ENCODE measurements around the gene NECAB2. TPM values are rescaled to one million over a fixed set of nuclear protein-coding genes. Genes with fewer than 3 reads are reported as not detected.

Gene NECAB2
- total RNA-seq, 4 donors from 2014 or later, result 1.1 TPM; not detected in 3

DNA sequence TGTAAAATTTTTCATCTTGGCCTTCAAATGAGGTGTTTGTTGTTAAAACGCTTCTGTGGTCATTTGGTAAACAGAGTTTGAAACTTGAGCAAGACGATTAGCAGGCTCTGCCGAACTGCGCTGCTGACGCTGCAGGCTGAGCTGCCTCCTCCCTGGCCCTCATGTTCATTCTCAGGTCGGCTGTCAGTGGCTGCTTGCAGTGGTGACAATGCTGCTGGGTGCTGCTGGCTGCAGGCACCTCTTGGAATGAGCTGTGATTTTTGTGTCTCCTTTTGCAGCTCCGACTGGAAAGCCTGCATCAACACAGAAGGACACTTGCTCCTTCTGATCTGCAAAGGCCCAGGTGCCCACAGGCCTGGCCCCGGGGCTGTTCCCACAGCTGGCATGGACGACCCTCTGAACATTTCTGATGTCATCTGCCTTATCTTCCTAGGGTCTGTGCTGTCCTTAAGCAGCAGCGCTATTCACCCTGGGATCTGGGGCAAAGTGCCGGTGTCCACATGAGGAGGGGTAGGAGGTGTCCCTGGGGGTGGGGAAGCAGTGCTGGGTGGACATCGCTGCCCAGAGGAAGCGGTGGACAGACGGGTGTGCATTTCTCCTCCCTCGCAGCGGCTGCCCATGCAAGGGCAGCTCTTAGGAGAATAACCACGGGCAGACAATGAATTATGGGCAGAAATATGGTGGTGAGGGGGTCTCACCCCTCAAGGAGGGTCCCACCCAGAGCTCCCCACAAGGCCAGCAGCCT lies 38.1 kb upstream of the NECAB2 start:
- Histone ChIP-seq H3K9me3 (no peaks in the 10 kb centered on the region), H3K27ac (no peak overlapping the region), H3K4me3 (no peak overlapping the region), H3K36me3 (peaks cover 0 to 44% of the 10 kb centered on the region in 2 donors), H3K27me3 (no peaks in the 10 kb centered on the region), H3K4me1 (peaks cover 0 to 14% (median 2%) of the 10 kb centered on the region in 3 donors)
- WGBS, 2 donors (ENCODE audit: low coverage in 1 of 2), result 62 to 65% methylated on average over 8 to 9 of the region's 17 CpGs
- ATAC-seq, result no peak
- TF ChIP-seq POLR2A (IDR thresholded peaks at IDR 0.05) (no peak), EP300 (IDR thresholded peaks at IDR 0.05) (no peak)

DNA sequence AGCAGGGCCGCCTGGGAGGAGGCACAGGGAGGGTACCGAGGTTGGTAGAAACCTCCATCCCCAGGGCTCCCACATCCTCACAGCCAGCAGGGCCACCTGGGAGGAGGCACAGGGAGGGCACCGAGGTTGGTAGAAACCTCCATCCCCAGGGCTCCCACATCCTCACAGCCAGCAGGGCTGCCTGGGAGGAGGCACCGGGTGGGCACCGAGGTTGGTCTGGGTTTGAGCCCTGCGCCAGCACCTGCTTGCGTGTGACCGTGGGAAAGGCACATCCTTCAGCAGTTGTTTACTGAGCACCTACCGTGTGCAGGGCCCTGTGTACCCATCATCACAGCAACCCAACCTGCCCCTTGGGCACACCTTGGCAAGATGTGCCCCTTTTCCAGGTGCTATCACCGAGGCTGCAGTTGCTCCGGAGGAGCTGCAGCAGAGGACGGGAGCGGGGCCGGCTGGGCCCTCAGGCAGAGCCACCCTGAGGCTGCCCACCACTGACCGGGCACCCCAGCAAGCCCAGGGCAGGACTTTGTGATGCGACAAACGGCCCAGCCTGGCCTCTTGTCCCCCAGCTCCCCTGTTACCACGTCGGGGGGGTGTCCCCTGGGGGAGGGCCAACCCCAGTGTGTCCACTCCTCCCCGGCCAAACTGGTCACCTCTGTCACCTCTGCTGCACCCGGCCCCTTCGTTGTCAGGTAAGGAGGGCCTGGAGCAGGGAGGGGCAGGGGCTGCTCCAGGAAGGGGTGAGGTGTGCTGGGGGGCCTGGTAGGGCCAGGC lies 37.1 kb upstream of the NECAB2 start:
- Histone ChIP-seq H3K27me3 (no peaks in the 10 kb centered on the region), H3K9me3 (no peaks in the 10 kb centered on the region), H3K36me3 (peaks cover 0 to 36% of the 10 kb centered on the region in 2 donors), H3K4me3 (no peak overlapping the region), H3K27ac (no peak overlapping the region), H3K4me1 (peaks cover 0 to 13% (median 2%) of the 10 kb centered on the region in 3 donors)
- no peak for ATAC-seq
- no CpG with 5 or more reads among the region's 22 CpGs for WGBS, 2 donors (ENCODE audit: low coverage in 1 of 2)
- no peak for TF ChIP-seq EP300 (IDR thresholded peaks at IDR 0.05)
- TF ChIP-seq, protein P1, sequence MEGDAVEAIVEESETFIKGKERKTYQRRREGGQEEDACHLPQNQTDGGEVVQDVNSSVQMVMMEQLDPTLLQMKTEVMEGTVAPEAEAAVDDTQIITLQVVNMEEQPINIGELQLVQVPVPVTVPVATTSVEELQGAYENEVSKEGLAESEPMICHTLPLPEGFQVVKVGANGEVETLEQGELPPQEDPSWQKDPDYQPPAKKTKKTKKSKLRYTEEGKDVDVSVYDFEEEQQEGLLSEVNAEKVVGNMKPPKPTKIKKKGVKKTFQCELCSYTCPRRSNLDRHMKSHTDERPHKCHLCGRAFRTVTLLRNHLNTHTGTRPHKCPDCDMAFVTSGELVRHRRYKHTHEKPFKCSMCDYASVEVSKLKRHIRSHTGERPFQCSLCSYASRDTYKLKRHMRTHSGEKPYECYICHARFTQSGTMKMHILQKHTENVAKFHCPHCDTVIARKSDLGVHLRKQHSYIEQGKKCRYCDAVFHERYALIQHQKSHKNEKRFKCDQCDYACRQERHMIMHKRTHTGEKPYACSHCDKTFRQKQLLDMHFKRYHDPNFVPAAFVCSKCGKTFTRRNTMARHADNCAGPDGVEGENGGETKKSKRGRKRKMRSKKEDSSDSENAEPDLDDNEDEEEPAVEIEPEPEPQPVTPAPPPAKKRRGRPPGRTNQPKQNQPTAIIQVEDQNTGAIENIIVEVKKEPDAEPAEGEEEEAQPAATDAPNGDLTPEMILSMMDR (IDR thresholded peaks at IDR 0.05), result no peak
- no peak for TF ChIP-seq POLR2A (IDR thresholded peaks at IDR 0.05)
- TF ChIP-seq POLR2AphosphoS5 (IDR thresholded peaks at IDR 0.05), result no peak

GRCh38 chr16:83931556-83931955 lies 36.5 kb upstream of the NECAB2 start:
- no CpG with 5 or more reads among the region's 17 CpGs for WGBS, 2 donors (ENCODE audit: low coverage in 1 of 2)
- Histone ChIP-seq H3K27ac (no peak overlapping the region), H3K36me3 (peaks cover 0 to 36% of the 10 kb centered on the region in 2 donors), H3K9me3 (no peaks in the 10 kb centered on the region), H3K27me3 (no peaks in the 10 kb centered on the region), H3K4me3 (no peak overlapping the region), H3K4me1 (peaks cover 0 to 6% (median 0%) of the 10 kb centered on the region in 3 donors)
- no peak for ATAC-seq
- TF ChIP-seq EP300 (IDR thresholded peaks at IDR 0.05), result no peak
- no peak for TF ChIP-seq POLR2AphosphoS5 (IDR thresholded peaks at IDR 0.05)
- TF ChIP-seq, protein P1 (IDR thresholded peaks at IDR 0.05), result no peak

- WGBS, 2 donors (ENCODE audit: low coverage in 1 of 2), result 100% methylated on average over 1 of the region's 11 CpGs
- no peak for TF ChIP-seq POLR2A (IDR thresholded peaks at IDR 0.05)
- TF ChIP-seq EP300 (IDR thresholded peaks at IDR 0.05), result no peak
- TF ChIP-seq, protein P1 (IDR thresholded peaks at IDR 0.05), result no peak
- no peak for TF ChIP-seq POLR2AphosphoS5 (IDR thresholded peaks at IDR 0.05)
- Histone ChIP-seq H3K36me3 (peaks cover 0 to 41% of the 10 kb centered on the region in 2 donors), H3K27ac (no peak overlapping the region), H3K9me3 (no peaks in the 10 kb centered on the region), H3K27me3 (no peaks in the 10 kb centered on the region), H3K4me1 (no peaks in the 10 kb centered on the region), H3K4me3 (no peak overlapping the region)
- ATAC-seq, result no peak
These were observed 35.7 kb upstream of the NECAB2 start for GRCh38 chr16:83932304-83932703.

DNA sequence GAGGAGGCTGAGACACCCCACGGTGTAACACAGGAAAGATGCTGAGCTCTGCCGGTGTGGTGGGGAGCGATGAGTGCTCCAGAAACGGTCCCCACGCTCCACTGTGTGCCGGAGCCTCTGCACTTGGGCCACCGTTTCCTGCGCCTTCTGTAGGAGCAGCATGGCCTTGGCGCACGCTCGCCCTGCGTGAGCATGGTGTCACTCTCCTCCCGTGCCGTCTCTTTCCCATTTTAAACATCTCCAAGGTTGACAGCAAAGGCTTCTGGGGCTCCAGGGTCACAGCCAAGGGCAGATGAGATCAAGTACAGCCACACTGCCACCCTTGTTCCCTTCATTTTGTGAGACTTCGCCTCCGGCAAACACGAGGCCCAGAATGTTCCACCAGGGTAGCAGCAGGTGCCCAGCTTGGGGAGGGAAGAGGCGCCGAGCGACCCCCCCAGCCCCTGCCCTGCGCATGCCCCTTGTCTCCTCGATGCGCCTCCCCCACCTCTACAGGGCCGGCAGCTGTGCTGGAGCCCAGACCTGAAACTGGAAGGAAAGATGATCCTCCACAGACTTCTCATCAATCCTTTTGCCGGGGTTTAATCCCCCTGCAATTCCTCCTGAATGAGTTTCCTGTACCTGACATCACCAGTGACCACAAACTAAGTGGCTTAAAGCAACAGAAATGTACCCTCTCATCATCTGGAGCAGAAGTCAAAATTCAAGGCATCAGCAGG lies 34.9 kb upstream of the NECAB2 start:
- ATAC-seq, result no peak
- 69% methylated on average over 7 of the region's 25 CpGs; no CpG with 5 or more reads in 1 of the 2 donors for WGBS, 2 donors (ENCODE audit: low coverage in 1 of 2)
- Histone ChIP-seq H3K27me3 (no peaks in the 10 kb centered on the region), H3K9me3 (no peaks in the 10 kb centered on the region), H3K27ac (no peak overlapping the region), H3K4me1 (no peaks in the 10 kb centered on the region), H3K4me3 (no peak overlapping the region), H3K36me3 (peaks cover 0 to 39% of the 10 kb centered on the region in 2 donors)
- TF ChIP-seq POLR2A (IDR thresholded peaks at IDR 0.05) (no peak), EP300 (IDR thresholded peaks at IDR 0.05) (no peak), POLR2AphosphoS5 (IDR thresholded peaks at IDR 0.05) (no peak)
- TF ChIP-seq, protein P1 (IDR thresholded peaks at IDR 0.05), result no peak

All from gastroesophageal sphincter (tissue), 4 donors.